Activated CD8-positive, alpha-beta memory T cell treated with anti-CD3 and anti-CD28 coated beads, Interleukin-2, amount 50 U/mL, for 24 hours (primary cell): ENCODE results near the gene TUBA1C.

Experiments
- DNase-seq: peaks from one replicate; pipeline ENCODE4 v3.0.0-alpha.2; 2020; ENCODE audit errors: extremely low read depth

The TUBA1C gene

DNA sequence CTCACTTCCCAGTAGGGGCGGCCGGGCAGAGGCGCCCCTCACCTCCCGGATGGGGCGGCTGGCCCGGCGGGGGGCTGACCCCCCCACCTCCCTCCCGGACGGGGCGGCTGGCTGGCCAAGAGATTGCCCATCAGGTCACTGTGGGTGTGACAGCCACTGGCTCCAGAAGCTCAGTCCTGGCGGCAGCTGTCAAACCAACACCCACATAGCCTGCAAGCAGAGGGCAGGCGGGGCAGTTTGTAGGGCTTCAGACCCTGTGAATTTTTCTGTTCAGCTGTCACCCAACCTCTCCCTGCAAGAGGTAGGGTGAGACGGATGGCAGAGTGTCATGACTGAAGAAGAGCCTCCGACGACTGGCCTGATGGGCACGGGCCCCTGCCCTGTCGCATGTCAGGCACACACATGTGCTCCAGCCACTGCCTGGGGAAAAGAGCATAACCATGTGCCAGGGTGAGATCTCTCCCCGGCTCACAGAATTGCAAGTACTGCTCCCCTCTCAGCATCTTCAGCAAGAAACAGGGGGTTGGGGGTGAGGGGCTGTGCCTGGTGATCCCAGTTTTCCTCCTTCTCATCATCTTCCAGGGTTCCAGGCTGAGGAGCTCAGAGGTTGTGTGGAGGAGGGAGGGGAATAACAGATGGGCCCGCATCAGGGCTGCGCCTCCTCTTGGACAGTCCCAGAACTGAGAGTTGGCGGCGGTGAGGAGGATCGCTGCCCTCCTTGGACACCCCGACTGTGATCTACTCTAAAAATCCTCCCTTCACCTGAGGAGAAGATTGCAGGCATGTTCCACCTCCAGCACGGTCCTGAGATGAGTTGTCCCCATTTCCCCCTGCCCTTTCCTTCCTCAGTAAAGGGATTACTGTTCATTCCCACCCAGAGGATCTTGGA is 18.9 kb downstream of the TUBA1C start:
- DNase-seq = no peak

- no peak for DNase-seq
Measured at GRCh38 chr12:49284672-49285071, 19.8 kb downstream of the TUBA1C start.

- no peak for DNase-seq
Measured at GRCh38 chr12:49287876-49288275, 23.0 kb downstream of the TUBA1C start.

GRCh38 chr12:49288412-49288853 is 23.6 kb downstream of the TUBA1C start:
- peak; percentile 32 for DNase-seq

DNA sequence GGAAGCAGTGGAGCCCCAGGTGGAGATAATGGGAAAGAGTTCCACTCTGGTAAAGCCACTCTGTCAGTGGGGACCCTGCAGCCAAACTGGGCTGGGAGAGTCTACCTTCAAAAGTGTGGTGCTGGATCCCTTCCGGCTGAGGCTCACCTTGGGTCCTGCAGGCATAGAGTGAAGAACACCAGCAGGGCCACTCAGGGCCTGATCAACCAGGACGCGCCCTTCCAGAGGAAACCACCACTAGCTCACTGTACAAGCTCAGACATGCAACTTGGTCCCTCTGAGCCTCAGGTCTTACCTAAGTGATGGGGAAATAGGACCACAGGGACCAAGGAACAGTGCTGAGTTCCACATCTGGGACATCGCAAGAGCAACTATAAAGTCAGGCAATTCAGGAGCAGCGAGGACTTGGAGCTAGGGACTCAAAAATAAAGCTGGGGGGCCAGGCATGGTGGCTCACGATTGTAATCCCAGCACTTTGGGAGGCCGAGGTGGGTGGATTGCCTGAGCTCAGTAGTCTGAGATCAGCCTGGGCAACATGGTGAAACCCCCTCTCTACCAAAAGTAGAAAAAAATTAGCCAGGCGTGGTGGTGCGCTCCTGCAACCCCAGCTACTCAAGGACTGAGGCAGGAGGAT is 24.2 kb downstream of the TUBA1C start:
- no peak for DNase-seq

- no peak for DNase-seq
Measured at GRCh38 chr12:49292729-49293055, 27.8 kb downstream of the TUBA1C start.

DNA sequence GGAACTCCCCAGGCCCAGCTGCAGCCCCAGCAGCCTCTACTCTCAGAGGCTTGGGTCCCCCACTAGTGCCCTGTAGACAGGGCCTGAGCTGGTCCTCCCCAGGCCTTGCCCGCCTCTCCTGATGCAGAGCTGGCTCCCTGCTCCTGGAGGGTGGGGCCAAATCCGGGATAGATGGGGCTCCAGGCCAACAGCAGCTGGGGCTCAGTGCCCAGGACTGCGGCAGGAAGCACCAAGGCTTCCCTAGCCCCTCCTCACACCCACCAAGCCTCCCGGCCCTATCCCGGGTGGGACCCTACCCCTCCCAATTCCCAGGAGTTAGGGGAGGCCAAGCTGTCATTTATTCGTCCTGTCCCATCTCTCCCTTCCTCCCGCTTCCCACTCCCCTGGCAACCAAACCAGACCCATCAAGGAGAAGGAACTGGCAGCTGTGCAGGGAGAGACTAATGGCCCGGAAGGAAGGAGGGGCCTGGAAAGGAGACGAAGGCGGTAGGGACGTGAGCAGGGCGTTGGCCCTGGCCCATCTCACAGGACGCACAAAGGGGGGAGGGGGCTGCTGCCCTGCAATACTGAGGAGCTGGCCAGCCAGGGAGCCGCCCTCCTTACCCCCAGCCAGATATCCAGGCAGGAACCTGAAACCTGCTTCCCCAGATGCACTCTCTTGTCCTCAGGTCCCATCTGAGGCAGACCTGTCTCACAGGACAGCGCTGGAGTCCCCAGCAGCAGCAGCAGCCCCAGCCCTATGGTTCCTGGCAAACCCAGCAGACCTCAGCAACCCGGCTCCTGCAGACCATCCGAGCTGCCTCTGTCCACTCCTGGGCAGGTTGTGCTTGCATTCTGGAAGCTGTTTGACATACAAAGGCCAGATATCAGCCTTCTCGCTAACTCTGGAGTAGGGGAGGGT is 28.4 kb downstream of the TUBA1C start:
- no peak for DNase-seq

DNA sequence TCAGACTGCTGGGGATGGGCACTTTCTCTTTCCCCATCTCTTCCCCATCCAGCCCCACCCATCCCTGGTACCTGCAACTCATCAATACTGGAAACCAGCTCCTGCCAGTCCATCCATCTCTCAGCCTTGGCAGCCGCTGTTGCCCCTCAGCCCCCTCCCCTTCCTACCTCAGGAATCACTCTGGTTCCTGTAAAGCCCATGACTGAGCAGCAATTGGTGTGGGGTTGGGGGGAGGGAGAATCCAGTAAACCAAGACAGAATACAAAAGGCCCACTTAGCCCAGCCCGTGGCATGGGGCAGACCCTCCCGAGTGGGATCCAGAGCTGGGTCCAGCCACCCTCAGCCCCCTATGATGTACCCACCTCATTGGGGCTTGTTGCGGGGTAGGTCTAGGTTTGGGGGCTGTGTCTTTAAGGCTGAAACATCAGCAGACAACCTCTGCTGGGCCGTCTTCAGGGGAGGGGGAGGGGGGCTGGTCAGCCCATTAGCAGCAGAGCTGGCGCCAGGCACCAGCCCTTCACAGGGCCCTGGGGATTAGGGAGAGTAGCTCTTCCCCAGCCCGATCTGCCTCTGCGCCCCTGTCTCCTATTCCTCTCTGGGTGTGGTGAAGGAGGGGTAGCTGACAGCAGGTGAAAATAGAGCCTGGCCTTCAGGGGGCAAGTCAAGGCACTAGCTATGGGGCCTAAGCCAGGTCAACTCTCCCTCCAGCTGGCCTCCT is 29.4 kb downstream of the TUBA1C start:
- DNase-seq = no peak

- DNase-seq = no peak
Measured at GRCh38 chr12:49294804-49295081, 29.9 kb downstream of the TUBA1C start.

DNA sequence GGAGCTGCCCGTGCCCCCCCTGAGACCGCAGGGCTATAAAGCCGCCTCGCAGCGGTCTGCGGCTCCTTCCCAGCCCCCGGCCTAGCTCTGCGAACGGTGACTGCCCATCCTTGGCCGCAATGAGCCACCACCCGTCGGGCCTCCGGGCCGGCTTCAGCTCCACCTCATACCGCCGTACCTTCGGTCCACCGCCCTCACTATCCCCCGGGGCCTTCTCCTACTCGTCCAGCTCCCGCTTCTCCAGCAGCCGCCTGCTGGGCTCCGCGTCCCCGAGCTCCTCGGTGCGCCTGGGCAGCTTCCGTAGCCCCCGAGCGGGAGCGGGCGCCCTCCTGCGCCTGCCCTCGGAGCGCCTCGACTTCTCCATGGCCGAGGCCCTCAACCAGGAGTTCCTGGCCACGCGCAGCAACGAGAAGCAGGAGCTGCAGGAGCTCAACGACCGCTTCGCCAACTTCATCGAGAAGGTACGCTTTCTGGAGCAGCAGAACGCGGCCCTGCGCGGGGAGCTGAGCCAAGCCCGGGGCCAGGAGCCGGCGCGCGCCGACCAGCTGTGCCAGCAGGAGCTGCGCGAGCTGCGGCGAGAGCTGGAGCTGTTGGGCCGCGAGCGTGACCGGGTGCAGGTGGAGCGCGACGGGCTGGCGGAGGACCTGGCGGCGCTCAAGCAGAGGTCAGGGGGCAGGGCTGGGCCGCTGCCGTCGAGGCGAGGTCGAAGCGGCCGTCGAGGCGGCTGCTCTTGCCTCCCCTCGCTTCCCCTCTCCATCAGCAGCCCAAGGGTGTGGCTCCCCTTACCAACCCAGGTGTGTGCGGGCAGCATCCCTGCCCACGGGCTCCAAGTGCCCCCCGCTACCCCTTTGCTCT is 30.4 kb downstream of the TUBA1C start, which contains the start of gene PRPH:
PRPH (plus strand) TSS at position 66 of the 855 bp plus-strand sequence; CDS start at position 120, 54 bp downstream.
- no peak for DNase-seq

DNA sequence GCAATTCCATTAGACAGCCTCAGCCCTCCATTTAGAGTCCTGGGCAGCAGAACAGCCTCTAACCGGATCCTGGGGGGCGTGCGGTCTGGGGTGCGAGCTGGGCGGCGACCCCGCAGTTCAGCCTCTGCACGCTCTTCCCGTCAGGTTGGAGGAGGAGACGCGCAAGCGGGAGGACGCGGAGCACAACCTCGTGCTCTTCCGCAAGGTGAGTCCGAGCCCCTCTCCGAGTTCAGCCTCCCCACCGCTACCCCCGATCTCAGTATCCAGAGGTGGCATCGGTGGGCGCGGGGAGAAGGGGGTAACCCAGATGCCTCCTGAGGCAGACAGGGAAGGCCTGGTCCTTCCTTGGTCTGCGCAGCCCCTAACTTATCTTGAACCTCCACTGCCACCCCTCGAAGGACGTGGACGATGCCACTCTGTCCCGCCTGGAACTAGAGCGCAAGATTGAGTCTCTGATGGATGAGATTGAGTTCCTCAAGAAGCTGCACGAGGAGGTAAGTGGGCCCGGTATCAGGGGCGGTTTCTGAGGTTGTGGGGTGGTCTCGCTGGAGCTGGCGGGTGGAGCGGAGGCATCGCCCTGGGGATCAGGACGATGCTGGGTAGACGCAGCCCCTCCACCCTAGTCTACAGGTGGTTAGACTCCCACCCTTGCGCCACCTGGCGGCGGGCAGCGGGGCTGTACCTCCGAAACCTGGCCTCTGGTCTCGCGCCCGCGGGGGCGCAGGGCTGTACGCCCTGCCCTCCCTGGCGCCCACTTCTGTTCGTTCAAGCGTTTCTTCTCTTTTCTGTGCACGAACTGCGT is 31.4 kb downstream of the TUBA1C start:
- DNase-seq = peak; percentile 12

- DNase-seq = no peak
Measured at GRCh38 chr12:49296836-49297694, 32.2 kb downstream of the TUBA1C start.

DNA sequence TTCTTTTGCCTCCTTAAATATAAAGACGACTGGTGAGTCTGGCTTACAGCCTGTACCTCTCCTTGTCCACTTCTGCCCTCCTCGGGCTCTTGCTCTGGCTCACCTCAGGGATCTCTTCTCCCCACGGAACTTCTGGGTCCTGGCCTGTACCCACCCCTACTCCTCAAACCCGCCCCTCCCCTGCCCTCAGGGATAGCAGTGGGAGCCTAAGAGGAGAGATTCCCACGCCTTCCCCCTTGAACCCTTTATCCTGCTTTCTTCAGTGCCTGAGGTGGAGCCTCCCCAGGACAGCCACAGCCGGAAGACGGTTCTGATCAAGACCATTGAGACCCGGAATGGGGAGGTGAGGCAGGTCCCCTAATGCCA is 32.8 kb downstream of the TUBA1C start:
- DNase-seq = no peak

- no peak for DNase-seq
Measured at GRCh38 chr12:49298160-49298559, 33.3 kb downstream of the TUBA1C start.

GRCh38 chr12:49301760-49302159 is 36.9 kb downstream of the TUBA1C start:
- no peak for DNase-seq

DNA sequence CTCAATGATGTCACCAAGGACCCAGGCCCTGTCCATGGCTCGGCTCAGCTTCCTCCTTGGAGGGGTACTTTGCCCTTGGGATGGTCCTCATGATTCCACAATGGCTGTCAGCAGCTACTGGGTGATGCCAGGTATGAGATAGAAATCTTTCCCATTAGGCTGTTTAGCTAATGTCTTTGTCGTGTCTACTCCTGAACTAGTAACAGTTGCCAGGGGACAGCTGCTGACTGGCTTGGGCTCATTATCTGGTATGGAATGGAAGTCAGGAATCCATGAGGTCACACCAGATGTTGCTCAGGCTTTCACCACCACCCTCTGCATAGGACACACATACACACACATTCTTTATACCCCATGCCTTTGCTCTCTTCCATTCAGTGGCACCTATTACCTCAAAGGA is 39.3 kb downstream of the TUBA1C start:
- DNase-seq = no peak

DNA sequence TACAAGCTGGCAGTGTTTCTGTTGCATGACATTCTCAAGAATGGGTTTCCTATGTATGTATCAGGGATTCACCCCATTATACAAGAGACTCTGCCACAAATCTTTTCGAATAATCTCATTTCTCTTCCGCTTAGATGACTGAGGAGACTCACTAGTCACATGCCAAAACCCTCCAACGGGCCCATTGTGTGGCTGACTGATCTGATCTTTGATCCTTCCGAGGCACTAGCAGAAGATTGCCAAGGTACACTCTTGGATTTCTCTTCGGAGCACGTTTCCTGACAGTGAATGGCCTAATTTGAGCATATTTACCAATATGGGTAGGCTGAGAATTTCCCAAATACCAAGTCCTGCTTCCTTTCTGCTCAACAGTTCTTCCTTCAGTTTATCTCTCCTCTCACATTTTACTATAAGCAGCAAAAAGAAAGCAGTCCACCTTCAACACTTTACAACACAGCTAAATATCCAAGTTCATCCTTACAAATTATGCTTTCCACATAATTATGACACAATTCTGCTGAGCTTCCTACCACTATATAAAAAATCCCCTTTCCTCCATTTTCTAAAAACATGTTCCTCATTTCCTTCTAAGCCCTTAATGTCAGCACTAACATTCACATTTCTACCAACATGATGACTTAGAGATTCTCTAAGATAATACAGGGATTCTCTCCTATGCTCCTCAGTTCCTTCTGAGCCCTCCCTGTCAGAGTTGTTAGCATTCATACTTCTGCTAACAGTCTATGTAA is 41.1 kb downstream of the TUBA1C start:
- DNase-seq = no peak

GRCh38 chr12:49309386-49309785 is 44.5 kb downstream of the TUBA1C start:
- no peak for DNase-seq
